ENCODE measurements around the gene JAKMIP1.

JAKMIP1 gene

GRCh38 chr4:6012200-6012599 is 188.1 kb downstream of the JAKMIP1 start:
- H3K27me3 Mint-ChIP-seq (ENCODE audit: low read depth, poor library complexity): peaks cover 62% of the 10 kb centered on the region
- H3K9me3 Mint-ChIP-seq: no peaks in the 10 kb centered on the region
- DNase-seq: no peak

GRCh38 chr4:6011686-6012085 is 188.7 kb downstream of the JAKMIP1 start:
- peaks cover 63% of the 10 kb centered on the region for H3K27me3 Mint-ChIP-seq (ENCODE audit: low read depth, poor library complexity)
- H3K36me3 Mint-ChIP-seq (ENCODE audit: low read depth): no peaks in the 10 kb centered on the region
- no peak for DNase-seq
- H3K4me1 Mint-ChIP-seq: peaks cover 8% of the 10 kb centered on the region
- H3K27ac Mint-ChIP-seq: no peak overlapping the region
- no peaks in the 10 kb centered on the region for H3K9me3 Mint-ChIP-seq
- no peak overlapping the region for H3K4me3 Mint-ChIP-seq
- no peak for TF ChIP-seq CTCF (IDR thresholded peaks at IDR 0.05)

More at GRCh38 chr4:6012200-6012599, 188.1 kb downstream of the JAKMIP1 start:
- Mint-ChIP-seq H3K4me3 (no peak overlapping the region), H3K4me1 (peaks cover 8% of the 10 kb centered on the region), H3K27ac (no peak overlapping the region), H3K36me3 (ENCODE audit: low read depth) (no peaks in the 10 kb centered on the region)
- TF ChIP-seq CTCF (IDR thresholded peaks at IDR 0.05): no peak

GRCh38 chr4:6011271-6011671 is 189.1 kb downstream of the JAKMIP1 start:
- Mint-ChIP-seq H3K27ac (no peak overlapping the region), H3K27me3 (ENCODE audit: low read depth, poor library complexity) (peaks cover 67% of the 10 kb centered on the region), H3K4me1 (peaks cover 8% of the 10 kb centered on the region), H3K4me3 (no peak overlapping the region), H3K9me3 (no peaks in the 10 kb centered on the region), H3K36me3 (ENCODE audit: low read depth) (no peaks in the 10 kb centered on the region)
- no peak for TF ChIP-seq CTCF (IDR thresholded peaks at IDR 0.05)
- no peak for DNase-seq

GRCh38 chr4:6010789-6011188 is 189.6 kb downstream of the JAKMIP1 start:
- Mint-ChIP-seq H3K4me3 (no peak overlapping the region), H3K36me3 (ENCODE audit: low read depth) (no peaks in the 10 kb centered on the region), H3K27me3 (ENCODE audit: low read depth, poor library complexity) (peaks cover 71% of the 10 kb centered on the region), H3K9me3 (no peaks in the 10 kb centered on the region), H3K27ac (no peak overlapping the region), H3K4me1 (peaks cover 8% of the 10 kb centered on the region)
- no peak for DNase-seq
- TF ChIP-seq CTCF (IDR thresholded peaks at IDR 0.05): no peak

- H3K27me3 Mint-ChIP-seq (ENCODE audit: low read depth, poor library complexity): peaks cover 68% of the 10 kb centered on the region
These were observed 190.9 kb downstream of the JAKMIP1 start for GRCh38 chr4:6009452-6009851.

More at GRCh38 chr4:6009452-6009851, 190.9 kb downstream of the JAKMIP1 start:
- no peak for DNase-seq
- H3K4me1 Mint-ChIP-seq: peaks cover 8% of the 10 kb centered on the region
- H3K36me3 Mint-ChIP-seq (ENCODE audit: low read depth): no peaks in the 10 kb centered on the region
- TF ChIP-seq CTCF (IDR thresholded peaks at IDR 0.05): no peak
- no peak overlapping the region for H3K4me3 Mint-ChIP-seq
- no peaks in the 10 kb centered on the region for H3K9me3 Mint-ChIP-seq
- H3K27ac Mint-ChIP-seq: no peak overlapping the region
